HCT116 (cell line): Measurements from ENCODE around the gene NINJ1. TPM values are rescaled to one million over a fixed set of nuclear protein-coding genes. Genes with fewer than 3 reads are reported as not detected.

ENCODE experiments used
- ATAC-seq: fragments of 200-7000 bp; cut with Tn5 transposase; 2 replicates; pipeline ENCODE4 v1.9.1; 2020; ENCODE audit warnings: mild to moderate bottlenecking, moderate library complexity
- BruUV-seq: library from RNA; stranded (reverse); fragments of 400-500 nt; replicated peaks from 2 replicates; lab custom pipeline; 2021; lab: Mats Ljungman, UMichigan
- CTCF ChIA-PET: fragments of 300-600 bp; sonication (Branson Sonifier 250); formaldehyde crosslinking; loops from one replicate; lab custom pipeline; 2021; ENCODE audit warnings: antibody characterized with exemption; lab: Charles Lee
- POLR2A ChIA-PET: fragments of 300-600, 350-600 bp; sonication (Branson Sonifier 250); formaldehyde crosslinking; loops from one replicate; lab custom pipeline; 2021; ENCODE audit warnings: antibody characterized with exemption; lab: Charles Lee
- RAD21 ChIA-PET, 2 experiments: fragments of 300-600 bp; sonication (Branson Sonifier 250); formaldehyde crosslinking; loops; one replicate each; lab custom pipeline; 2023; ENCODE audit warnings: low total read pairs in 2 of 2; ENCODE audit not compliant: uncharacterized antibody in 2 of 2, unreplicated experiment in 2 of 2, low non-redundant PET in 1 of 2; lab: Charles Lee
- DNase-seq: peaks from one replicate; pipeline ENCODE4 v3.0.0-alpha.2; 2010; ENCODE audit warnings: low read depth, low spot score
- H2AFZ ChIP-seq: fragments of 200-600 bp; shearing (Covaris generic), sonication (generic); 2 replicates; pipeline ENCODE4 v1.6.1; 2017; ENCODE audit warnings: low read depth, mixed run types, mixed read lengths, antibody characterized with exemption, low read length; ENCODE audit not compliant: poor library complexity, severe bottlenecking
- H3K27ac ChIP-seq: 2 replicates; pipeline ENCODE4 v1.5.1; 2012; ENCODE audit warnings: low read depth, low read length
- H3K27me3 ChIP-seq: fragments of 200-600 bp; sonication (generic); 2 replicates; pipeline ENCODE4 v1.6.1; 2016; ENCODE audit warnings: mixed run types, low read length, mixed read lengths; ENCODE audit not compliant: insufficient read depth
- H3K36me3 ChIP-seq, 2 experiments: fragments of 200-500 bp in 1 of 2; fragments of 200-600 bp in 1 of 2; sonication (Bioruptor generic) in 1 of 2; sonication (generic) in 1 of 2; 2 replicates each; pipeline versions ENCODE4 v1.5.1 to v1.6.1; 2014 to 2016; ENCODE audit warnings: low read length in 2 of 2, inconsistent platforms in 1 of 2, mixed read lengths in 1 of 2, mixed run types in 1 of 2; ENCODE audit not compliant: insufficient read depth in 2 of 2, control insufficient read depth in 1 of 2
- H3K4me1 ChIP-seq, 2 experiments: fragments of 200-600 bp in 1 of 2; sonication (generic) in 1 of 2; 2 replicates each; pipeline versions ENCODE4 v1.5.1 to v1.6.1; 2012 to 2017; ENCODE audit warnings: low read length in 2 of 2, inconsistent platforms in 1 of 2, mild to moderate bottlenecking in 1 of 2, mixed read lengths in 1 of 2, mixed run types in 1 of 2, moderate library complexity in 1 of 2; ENCODE audit not compliant: insufficient read depth in 2 of 2, control insufficient read depth in 1 of 2
- H3K4me2 ChIP-seq: fragments of 200-600 bp; sonication (generic); 2 replicates; pipeline ENCODE4 v1.6.1; 2017; ENCODE audit warnings: mixed run types, low read length, mixed read lengths
- H3K4me3 ChIP-seq, 2 experiments: fragments of 200-600 bp in 1 of 2; sonication (generic) in 1 of 2; replicated peaks in 1 of 2; 2 replicates each; pipeline ENCODE4 v1.5.1; 2011 to 2016; ENCODE audit warnings: low read length in 2 of 2, control low read depth in 1 of 2, low read depth in 1 of 2, mild to moderate bottlenecking in 1 of 2, mixed read lengths in 1 of 2, mixed run types in 1 of 2
- H3K79me2 ChIP-seq: fragments of 200-600 bp; sonication (generic); 2 replicates; pipeline ENCODE4 v1.6.1; 2017; ENCODE audit warnings: mild to moderate bottlenecking, mixed run types, low read length, moderate library complexity, mixed read lengths; ENCODE audit not compliant: insufficient read depth
- H3K9ac ChIP-seq: fragments of 200-600 bp; sonication (generic); 2 replicates; pipeline ENCODE4 v1.6.1; 2016; ENCODE audit warnings: low read length, mixed read lengths
- H3K9me2 ChIP-seq: fragments of 200-600 bp; sonication (generic), shearing (Covaris generic); 2 replicates; pipeline ENCODE4 v1.6.1; 2017; ENCODE audit warnings: mixed run types, mild to moderate bottlenecking, moderate library complexity; ENCODE audit not compliant: insufficient read depth
- H3K9me3 ChIP-seq, 2 experiments: fragments of 200-500 bp in 1 of 2; fragments of 200-600 bp in 1 of 2; sonication (Bioruptor generic) in 1 of 2; sonication (generic) in 1 of 2; 2 replicates each; pipeline ENCODE4 v1.6.1; 2014 to 2017; ENCODE audit warnings: low read length in 2 of 2, mixed read lengths in 2 of 2, inconsistent platforms in 1 of 2, low read depth in 1 of 2, mild to moderate bottlenecking in 1 of 2, mixed run types in 1 of 2, moderate library complexity in 1 of 2; ENCODE audit not compliant: control insufficient read depth in 1 of 2, insufficient read depth in 1 of 2
- H4K20me1 ChIP-seq: fragments of 200-600 bp; sonication (generic), shearing (Covaris generic); 2 replicates; pipeline ENCODE4 v1.6.1; 2017; ENCODE audit warnings: mixed run types, mild to moderate bottlenecking, moderate library complexity; ENCODE audit not compliant: insufficient read depth
- CBX3 ChIP-seq: IDR thresholded peaks from 2 replicates; pipeline ENCODE4 v1.6.1; 2012; ENCODE audit warnings: low read depth
- CEBPB ChIP-seq: IDR thresholded peaks from 2 replicates; pipeline ENCODE4 v1.6.1; 2012; ENCODE audit warnings: low read depth
- CTCF ChIP-seq, 3 experiments: fragments of 200-600 bp in 1 of 3; sonication (generic) in 1 of 3; IDR thresholded peaks in 2 of 3; conservative IDR thresholded peaks in 1 of 3; 2 replicates each; pipeline ENCODE4 v1.5.1; 2012 to 2017; ENCODE audit warnings: low read depth in 2 of 3, low read length in 2 of 3, antibody characterized with exemption in 1 of 3, borderline replicate concordance in 1 of 3, control low read depth in 1 of 3, mild to moderate bottlenecking in 1 of 3, mixed read lengths in 1 of 3, mixed run types in 1 of 3, moderate library complexity in 1 of 3; ENCODE audit not compliant: insufficient read depth in 1 of 3
- EGR1 ChIP-seq: IDR thresholded peaks from 2 replicates; pipeline ENCODE4 v1.6.1; 2012; ENCODE audit warnings: low read depth
- ELF1 ChIP-seq: IDR thresholded peaks from 2 replicates; pipeline ENCODE4 v1.6.1; 2012; ENCODE audit warnings: low read depth, borderline replicate concordance
- EZH2phosphoT487 ChIP-seq: fragments of 200-600 bp; IDR thresholded peaks from 2 replicates; pipeline ENCODE4 v1.6.1; 2018; ENCODE audit warnings: antibody characterized with exemption, borderline replicate concordance
- FOSL1 ChIP-seq: IDR thresholded peaks from 2 replicates; pipeline ENCODE4 v1.6.1; 2012; ENCODE audit warnings: low read depth
- MAX ChIP-seq: IDR thresholded peaks from 2 replicates; pipeline ENCODE4 v1.6.1; 2012
- POLR2A ChIP-seq: IDR thresholded peaks from 2 replicates; pipeline ENCODE4 v1.7.0; 2011; ENCODE audit warnings: borderline replicate concordance; ENCODE audit not compliant: insufficient read depth, insufficient read length; ENCODE audit errors: extremely low read depth
- POLR2AphosphoS5 ChIP-seq: IDR thresholded peaks from 2 replicates; pipeline ENCODE4 v1.6.1; 2011; ENCODE audit warnings: mild to moderate bottlenecking, low read depth, low read length, moderate library complexity
- RAD21 ChIP-seq: IDR thresholded peaks from 2 replicates; pipeline ENCODE4 v1.6.1; 2012; ENCODE audit warnings: low read depth, mild to moderate bottlenecking
- SIN3A ChIP-seq: IDR thresholded peaks from 2 replicates; pipeline ENCODE4 v1.6.1; 2012; ENCODE audit warnings: low read depth
- SP1 ChIP-seq: IDR thresholded peaks from 2 replicates; pipeline ENCODE4 v1.6.1; 2012; ENCODE audit warnings: low read depth
- SRF ChIP-seq: IDR thresholded peaks from 2 replicates; pipeline ENCODE4 v1.6.1; 2012; ENCODE audit warnings: low read depth
- TCF7L2 ChIP-seq: IDR thresholded peaks from 2 replicates; pipeline ENCODE4 v1.7.0; 2011; ENCODE audit warnings: borderline replicate concordance, inconsistent platforms; ENCODE audit not compliant: insufficient read depth, insufficient read length; ENCODE audit errors: extremely low read depth
- YY1 ChIP-seq: IDR thresholded peaks from 2 replicates; pipeline ENCODE4 v1.6.1; 2011; ENCODE audit warnings: low read length, low read depth, moderate library complexity, mild to moderate bottlenecking; ENCODE audit not compliant: insufficient replicate concordance; ENCODE audit errors: extremely low read depth
- ZBTB33 ChIP-seq: IDR thresholded peaks from 2 replicates; pipeline ENCODE4 v1.6.1; 2011; ENCODE audit warnings: mild to moderate bottlenecking, low read length, moderate library complexity; ENCODE audit not compliant: insufficient replicate concordance; ENCODE audit errors: extremely low read depth
- ZFX ChIP-seq: fragments of 450-650 bp; IDR thresholded peaks from 2 replicates; pipeline ENCODE4 v1.6.1; 2017
- ZNF274 ChIP-seq: fragments of 200-500 bp; sonication (Bioruptor generic); IDR thresholded peaks from 2 replicates; pipeline ENCODE4 v1.6.1; 2014; ENCODE audit warnings: mild to moderate bottlenecking, low read depth, low read length, inconsistent platforms
- intact Hi-C: fragments of 100-400 bp; cut with micrococcal nuclease; formaldehyde crosslinking; loops from 2 replicates; pipeline ENCODE4 v1.10.0; 2022
- total RNA-seq: library from RNA; stranded (reverse); gene quantifications from one replicate; pipeline ENCODE4 v1.2.1, GENCODE V29; 2021; ENCODE audit not compliant: unreplicated experiment
- TF ChIP-seq, protein P1 (sequence below): IDR thresholded peaks from 2 replicates; pipeline ENCODE4 v1.6.1; 2012; ENCODE audit warnings: low read depth

NINJ1 gene
- total RNA-seq, 1 experiment from 2014 or later, result 34.4 TPM

- peaks cover 9% of the 10 kb centered on the region; the same call in 1 of the 2 replicates for H3K79me2 ChIP-seq
- H3K36me3 ChIP-seq, result no peaks in the 10 kb centered on the region
- TF ChIP-seq ZBTB33 (no peak), POLR2AphosphoS5 (no peak), POLR2A (no peak), SIN3A (no peak), YY1 (no peak), SRF (no peak), CBX3 (no peak), EZH2phosphoT487 (no peak), FOSL1 (no peak), TCF7L2 (no peak), MAX (no peak), CTCF (IDR thresholded peaks at IDR 0.05 in 2 of 3, conservative IDR thresholded peaks at IDR 0.05 in 1 of 3; ENCODE audit: borderline replicate concordance in 1 of 3, insufficient read depth in 1 of 3, low read depth in 2 of 3, low read length in 2 of 3) (no peak), RAD21 (no peak), ZFX (no peak), SP1 (no peak), ZNF274 (no peak), CEBPB (no peak), EGR1 (no peak), ELF1 (no peak)
- TF ChIP-seq, protein P1, sequence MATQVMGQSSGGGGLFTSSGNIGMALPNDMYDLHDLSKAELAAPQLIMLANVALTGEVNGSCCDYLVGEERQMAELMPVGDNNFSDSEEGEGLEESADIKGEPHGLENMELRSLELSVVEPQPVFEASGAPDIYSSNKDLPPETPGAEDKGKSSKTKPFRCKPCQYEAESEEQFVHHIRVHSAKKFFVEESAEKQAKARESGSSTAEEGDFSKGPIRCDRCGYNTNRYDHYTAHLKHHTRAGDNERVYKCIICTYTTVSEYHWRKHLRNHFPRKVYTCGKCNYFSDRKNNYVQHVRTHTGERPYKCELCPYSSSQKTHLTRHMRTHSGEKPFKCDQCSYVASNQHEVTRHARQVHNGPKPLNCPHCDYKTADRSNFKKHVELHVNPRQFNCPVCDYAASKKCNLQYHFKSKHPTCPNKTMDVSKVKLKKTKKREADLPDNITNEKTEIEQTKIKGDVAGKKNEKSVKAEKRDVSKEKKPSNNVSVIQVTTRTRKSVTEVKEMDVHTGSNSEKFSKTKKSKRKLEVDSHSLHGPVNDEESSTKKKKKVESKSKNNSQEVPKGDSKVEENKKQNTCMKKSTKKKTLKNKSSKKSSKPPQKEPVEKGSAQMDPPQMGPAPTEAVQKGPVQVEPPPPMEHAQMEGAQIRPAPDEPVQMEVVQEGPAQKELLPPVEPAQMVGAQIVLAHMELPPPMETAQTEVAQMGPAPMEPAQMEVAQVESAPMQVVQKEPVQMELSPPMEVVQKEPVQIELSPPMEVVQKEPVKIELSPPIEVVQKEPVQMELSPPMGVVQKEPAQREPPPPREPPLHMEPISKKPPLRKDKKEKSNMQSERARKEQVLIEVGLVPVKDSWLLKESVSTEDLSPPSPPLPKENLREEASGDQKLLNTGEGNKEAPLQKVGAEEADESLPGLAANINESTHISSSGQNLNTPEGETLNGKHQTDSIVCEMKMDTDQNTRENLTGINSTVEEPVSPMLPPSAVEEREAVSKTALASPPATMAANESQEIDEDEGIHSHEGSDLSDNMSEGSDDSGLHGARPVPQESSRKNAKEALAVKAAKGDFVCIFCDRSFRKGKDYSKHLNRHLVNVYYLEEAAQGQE, result no peak
- TF ChIP-seq, all 23 proteins: peak for 0
- H3K9ac ChIP-seq, result no peak overlapping the region
- BruUV-seq, result no TSS peak
- no peak overlapping the region for H2AFZ ChIP-seq
- no peaks in the 10 kb centered on the region for H3K27me3 ChIP-seq
- no peak overlapping the region for H3K4me3 ChIP-seq
- H4K20me1 ChIP-seq, result no peaks in the 10 kb centered on the region
- CTCF ChIA-PET, result no interaction called here
- POLR2A ChIA-PET, result no interaction called here
- H3K9me3 ChIP-seq, result no peaks in the 10 kb centered on the region
- H3K4me2 ChIP-seq, result no peak overlapping the region
- no peak overlapping the region for H3K27ac ChIP-seq
- H3K4me1 ChIP-seq, result peaks cover 5 to 13% of the 10 kb centered on the region in 2 experiments
- RAD21 ChIA-PET, result no interaction called here
- no peaks in the 10 kb centered on the region for H3K9me2 ChIP-seq
- ATAC-seq (no peak), DNase-seq (no peak)
- intact Hi-C loops, result no loop called here
Observed at GRCh38 chr9:93180938-93181337, 46.9 kb upstream of the NINJ1 start.
